Breast epithelium (tissue), 4 donors: ENCODE data around the gene TMEM220. TPM values are rescaled to one million over a fixed set of nuclear protein-coding genes. Genes with fewer than 3 reads are reported as not detected.

Experiments
- DNase-seq, 2 donors: peaks; one replicate each; pipeline ENCODE4 v3.0.0-alpha.2; 2019; ENCODE audit warnings: low spot score in 2 of 2
- H3K27ac ChIP-seq, 2 donors: fragments of 200-600 bp; sonication (generic) in 1 of 2; one replicate each; pipeline ENCODE4 v1.5.1; 2016 to 2019; ENCODE audit warnings: mild to moderate bottlenecking in 1 of 2
- H3K27me3 ChIP-seq, 2 donors: fragments of 200-600 bp; sonication (generic) in 1 of 2; one replicate each; pipeline versions ENCODE4 v1.5.1 to v1.6.0; 2017 to 2019; ENCODE audit warnings: control low read depth in 1 of 2, mild to moderate bottlenecking in 1 of 2
- H3K36me3 ChIP-seq: fragments of 200-600 bp; one replicate; pipeline ENCODE4 v1.5.1; 2019
- H3K4me1 ChIP-seq, 2 donors: fragments of 200-600 bp; sonication (generic); one replicate each; pipeline ENCODE4 v1.5.1; 2016 to 2019; ENCODE audit warnings: control low read depth in 1 of 2
- H3K4me3 ChIP-seq, 3 donors: fragments of 200-600 bp; sonication (generic); 1 replicate in 2 of 3; 2 replicates in 1 of 3; pipeline ENCODE4 v1.5.1; 2016 to 2019; ENCODE audit warnings: mild to moderate bottlenecking in 3 of 3, moderate library complexity in 2 of 3
- H3K9me3 ChIP-seq, 2 donors: fragments of 200-600 bp; sonication (generic) in 1 of 2; one replicate each; pipeline ENCODE4 v1.5.1; 2016 to 2019; ENCODE audit warnings: control low read depth in 1 of 2
- POLR2A ChIP-seq: fragments of 450-650 bp; IDR thresholded peaks from one replicate; pipeline ENCODE4 v1.6.1; 2016; ENCODE audit warnings: antibody characterized with exemption, mild to moderate bottlenecking, moderate library complexity
- POLR2AphosphoS5 ChIP-seq, 3 donors: sonication (generic); formaldehyde crosslinking; IDR thresholded peaks; one replicate each; pipeline ENCODE4 v1.6.1; 2017; ENCODE audit warnings: antibody characterized with exemption in 3 of 3
- intact Hi-C: fragments of 100-400 bp; cut with DNase I; formaldehyde crosslinking; loops from one replicate; pipeline ENCODE4 v1.15.1; 2023; ENCODE audit warnings: low total_unique reads
- total RNA-seq, 3 donors: library from RNA; depleted of rRNA; stranded (reverse); fragments of >200 nt; gene quantifications; one replicate each; pipeline ENCODE4 v1.1.0, GENCODE V29; 2016
- TF ChIP-seq, protein P1 (sequence below), 3 donors: fragments of 450-650 bp; IDR thresholded peaks; one replicate each; pipeline ENCODE4 v1.5.1; 2016 to 2017; ENCODE audit warnings: antibody characterized with exemption in 3 of 3, mild to moderate bottlenecking in 3 of 3, moderate library complexity in 3 of 3

Gene TMEM220
- 10 to 100 TPM in 1 of 3 donors, 1 to 10 TPM in 2; 8.5 to 13.4 (median 9.5) TPM for total RNA-seq

DNA sequence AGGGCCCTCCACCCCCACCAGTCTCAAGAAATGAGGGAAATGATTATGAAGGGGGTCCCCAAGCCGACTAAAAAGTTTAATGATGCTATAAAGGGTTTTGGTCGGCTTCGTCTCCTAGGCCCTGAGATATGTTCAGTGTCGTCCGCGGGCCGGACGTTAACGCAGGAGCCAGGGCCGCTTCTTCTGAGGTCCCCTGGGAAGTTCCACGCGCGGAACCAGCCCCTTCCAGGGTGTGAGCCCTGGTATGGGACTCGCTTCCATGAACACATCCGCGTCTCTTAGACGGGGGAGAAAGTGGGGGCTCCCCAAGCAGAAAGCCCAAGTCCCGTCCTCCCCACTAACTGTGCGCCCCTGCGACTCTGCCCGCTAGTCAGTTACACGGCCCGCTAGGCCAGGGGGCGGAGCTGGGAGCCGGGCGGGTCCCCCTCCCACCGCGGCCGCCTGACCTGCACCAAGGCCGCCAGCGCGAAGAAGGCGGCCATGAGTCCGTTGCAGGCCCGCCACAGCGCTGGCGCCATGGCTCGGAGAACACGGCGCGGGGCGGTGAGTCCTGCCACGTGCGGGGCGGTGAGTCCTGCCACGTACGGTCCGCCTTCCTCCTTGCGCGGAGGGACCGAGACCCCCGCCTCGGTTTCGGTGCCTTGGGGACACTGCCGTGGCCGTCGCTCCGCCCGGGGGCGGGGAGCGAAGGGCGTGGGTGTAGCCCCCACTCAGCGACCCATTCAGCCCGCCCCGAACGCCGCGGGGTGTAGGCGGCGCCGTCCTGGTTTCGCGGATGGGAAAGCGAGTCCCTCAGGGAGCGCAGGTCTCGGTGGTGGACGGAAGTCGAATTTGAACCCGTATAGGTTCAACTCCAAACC lies at the start of gene TMEM220:
TMEM220 (minus strand) TSS at position 690 of the 860 bp plus-strand sequence; CDS start at position 518, 172 bp downstream.
- H3K4me3 ChIP-seq, result peak within 1 kb of the TSS; percentile 48 to 94 (median 76)
- intact Hi-C loops, result loop anchor here (10.0 kb wide), 1 partner anchor 115 kb away; no protein-coding TSS in a partner anchor
- H3K9me3 ChIP-seq, result no peaks in the 10 kb centered on the region
- peak; percentile 68 to 73 for DNase-seq
- H3K27ac ChIP-seq, result peak within 1 kb of the TSS; percentile 91 to 99
- TF ChIP-seq, protein P1, sequence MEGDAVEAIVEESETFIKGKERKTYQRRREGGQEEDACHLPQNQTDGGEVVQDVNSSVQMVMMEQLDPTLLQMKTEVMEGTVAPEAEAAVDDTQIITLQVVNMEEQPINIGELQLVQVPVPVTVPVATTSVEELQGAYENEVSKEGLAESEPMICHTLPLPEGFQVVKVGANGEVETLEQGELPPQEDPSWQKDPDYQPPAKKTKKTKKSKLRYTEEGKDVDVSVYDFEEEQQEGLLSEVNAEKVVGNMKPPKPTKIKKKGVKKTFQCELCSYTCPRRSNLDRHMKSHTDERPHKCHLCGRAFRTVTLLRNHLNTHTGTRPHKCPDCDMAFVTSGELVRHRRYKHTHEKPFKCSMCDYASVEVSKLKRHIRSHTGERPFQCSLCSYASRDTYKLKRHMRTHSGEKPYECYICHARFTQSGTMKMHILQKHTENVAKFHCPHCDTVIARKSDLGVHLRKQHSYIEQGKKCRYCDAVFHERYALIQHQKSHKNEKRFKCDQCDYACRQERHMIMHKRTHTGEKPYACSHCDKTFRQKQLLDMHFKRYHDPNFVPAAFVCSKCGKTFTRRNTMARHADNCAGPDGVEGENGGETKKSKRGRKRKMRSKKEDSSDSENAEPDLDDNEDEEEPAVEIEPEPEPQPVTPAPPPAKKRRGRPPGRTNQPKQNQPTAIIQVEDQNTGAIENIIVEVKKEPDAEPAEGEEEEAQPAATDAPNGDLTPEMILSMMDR (IDR thresholded peaks at IDR 0.05), result peak in 1 of 3 donors; percentile 11
- TF ChIP-seq POLR2A (peak; percentile 39), POLR2AphosphoS5 (IDR thresholded peaks at IDR 0.05) (peak; percentile 71 to 87 (median 85))
- no peaks in the 10 kb centered on the region for H3K36me3 ChIP-seq
- no peaks in the 10 kb centered on the region for H3K4me1 ChIP-seq
- no peaks in the 10 kb centered on the region for H3K27me3 ChIP-seq

DNA sequence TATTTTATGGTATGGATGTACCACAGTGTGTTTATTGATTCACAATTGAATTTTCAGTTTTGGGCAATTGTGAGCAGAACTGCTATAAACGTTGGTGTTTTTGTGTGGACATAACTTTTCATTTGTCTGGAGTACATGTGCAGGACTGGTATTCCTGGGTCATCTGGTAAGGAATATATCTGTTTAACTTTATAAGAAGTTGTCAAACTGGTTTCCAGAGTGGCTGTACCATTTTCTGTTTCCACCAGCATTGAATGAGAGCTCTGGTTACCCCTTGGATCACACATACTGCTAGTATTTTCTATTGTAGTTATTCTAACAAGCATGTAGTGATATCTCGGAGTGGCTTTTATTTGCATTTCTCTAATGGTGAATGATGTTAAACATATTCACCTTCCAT lies 49.8 kb upstream of the TMEM220 start:
- Histone ChIP-seq H3K27ac (no peak overlapping the region), H3K4me3 (no peak overlapping the region), H3K27me3 (no peaks in the 10 kb centered on the region), H3K36me3 (no peaks in the 10 kb centered on the region), H3K4me1 (no peaks in the 10 kb centered on the region), H3K9me3 (peaks cover 0 to 4% of the 10 kb centered on the region in 2 donors)
- intact Hi-C loops, result no loop called here
- TF ChIP-seq POLR2AphosphoS5 (IDR thresholded peaks at IDR 0.05) (no peak), POLR2A (no peak)
- TF ChIP-seq, protein P1 (IDR thresholded peaks at IDR 0.05), result no peak
- DNase-seq, result no peak

DNA sequence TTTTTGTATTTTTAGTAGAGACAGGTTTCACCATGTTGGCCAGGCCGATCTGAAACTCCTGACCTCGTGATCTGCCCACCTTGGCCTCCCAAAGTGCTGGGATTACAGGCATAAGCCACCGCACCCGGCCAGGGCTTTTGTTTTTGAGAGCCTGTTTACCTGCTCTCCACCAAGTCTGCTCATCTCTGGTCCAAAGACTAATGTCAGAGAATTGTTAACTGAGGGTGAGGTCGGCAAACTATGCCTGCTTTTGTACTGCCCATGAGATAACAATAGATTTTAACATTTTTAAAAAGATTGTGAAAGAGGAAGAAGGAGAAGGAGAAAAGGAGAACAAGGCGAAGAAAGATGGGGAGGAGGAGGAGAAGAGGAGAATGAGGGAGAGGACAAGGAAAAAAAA lies 48.1 kb upstream of the TMEM220 start:
- intact Hi-C loops, result no loop called here
- no peaks in the 10 kb centered on the region for H3K4me1 ChIP-seq
- no peak overlapping the region for H3K27ac ChIP-seq
- DNase-seq, result no peak
- no peaks in the 10 kb centered on the region for H3K36me3 ChIP-seq
- TF ChIP-seq POLR2A, result no peak
- TF ChIP-seq, protein P1 (IDR thresholded peaks at IDR 0.05), result no peak
- TF ChIP-seq POLR2AphosphoS5 (IDR thresholded peaks at IDR 0.05), result no peak
- H3K4me3 ChIP-seq, result no peak overlapping the region
- H3K27me3 ChIP-seq, result no peaks in the 10 kb centered on the region
- H3K9me3 ChIP-seq, result peaks cover 0 to 3% of the 10 kb centered on the region in 2 donors

DNA sequence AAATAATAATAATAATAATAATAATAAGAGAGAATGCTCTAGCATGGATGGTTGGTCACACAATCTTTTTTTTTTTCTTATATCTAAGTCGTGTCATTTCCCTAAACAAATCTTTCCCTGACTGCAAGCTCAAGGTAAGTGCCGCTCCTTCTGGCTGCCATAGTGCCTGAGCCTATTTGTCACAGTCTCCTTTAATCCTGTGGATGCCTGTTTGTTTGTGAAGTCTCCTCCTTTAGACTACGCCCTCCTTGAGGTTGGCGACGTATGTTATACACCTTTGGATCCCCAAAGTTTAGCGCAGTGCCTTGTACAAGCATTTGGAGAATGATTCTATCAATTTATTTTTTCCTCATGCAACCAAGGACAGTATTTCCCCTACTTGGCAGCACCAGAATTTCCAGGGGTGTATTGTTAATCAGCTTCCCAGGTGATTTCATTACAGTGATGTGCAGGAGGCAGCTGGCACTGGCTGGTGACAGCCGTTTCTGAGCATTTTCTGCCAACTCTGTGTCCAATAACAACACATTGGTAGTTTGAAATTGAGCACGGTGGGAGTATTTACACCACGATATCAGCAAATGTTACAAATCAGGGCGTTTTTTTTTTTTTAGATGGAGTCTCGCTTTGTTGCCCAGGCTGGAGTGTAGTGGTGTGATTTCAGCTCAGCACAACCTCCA lies 47.4 kb upstream of the TMEM220 start:
- DNase-seq, result no peak
- H3K27ac ChIP-seq, result no peak overlapping the region

More for the DNA sequence above, 47.4 kb upstream of the TMEM220 start:
- no peak overlapping the region for H3K4me3 ChIP-seq
- H3K36me3 ChIP-seq, result no peaks in the 10 kb centered on the region
- H3K9me3 ChIP-seq, result peaks cover 3 to 4% of the 10 kb centered on the region in 2 donors
- TF ChIP-seq, protein P1 (IDR thresholded peaks at IDR 0.05), result no peak
- no peak for TF ChIP-seq POLR2A
- TF ChIP-seq POLR2AphosphoS5 (IDR thresholded peaks at IDR 0.05), result no peak
- no peaks in the 10 kb centered on the region for H3K4me1 ChIP-seq
- intact Hi-C loops, result no loop called here
- no peaks in the 10 kb centered on the region for H3K27me3 ChIP-seq
